ENCODE results near the gene DBF4B.

GRCh38 chr17:44677136-44677535 lies 31.3 kb upstream of the DBF4B start:
- TF ChIP-seq POLR2A (IDR thresholded peaks at IDR 0.05) (no peak), CTCF (IDR thresholded peaks at IDR 0.05) (no peak), EP300 (IDR thresholded peaks at IDR 0.05) (no peak), POLR2AphosphoS5 (IDR thresholded peaks at IDR 0.05) (no peak)

Data from sigmoid colon (tissue), 4 donors.